B cell (primary cell): ENCODE results near the gene RAB9A. TPM values are rescaled to one million over a fixed set of nuclear protein-coding genes. Genes with fewer than 3 reads are reported as not detected.

Experiments
- ATAC-seq: fragments of 200-7000 bp; cut with Tn5 transposase; one replicate; pipeline ENCODE4 v1.10.0; 2021; ENCODE audit warnings: low read depth, mild to moderate bottlenecking, moderate number of reproducible peaks, moderate library complexity
- CTCF ChIA-PET: fragments of 350-600 bp; sonication (Branson Sonifier 250); formaldehyde crosslinking; loops from one replicate; lab custom pipeline; 2021; ENCODE audit warnings: antibody characterized with exemption, inconsistent platforms; lab: Charles Lee
- POLR2A ChIA-PET: fragments of 350-600 bp; sonication (Branson Sonifier 250); formaldehyde crosslinking; loops from one replicate; lab custom pipeline; 2021; ENCODE audit warnings: antibody characterized with exemption; lab: Charles Lee
- DNase-seq: peaks from one replicate; pipeline ENCODE4 v3.0.0; 2013
- H2AFZ ChIP-seq: 2 replicates; pipeline ENCODE4 v1.6.1; 2012; ENCODE audit warnings: mild to moderate bottlenecking, low read depth, low read length; ENCODE audit not compliant: insufficient read depth, poor library complexity, severe bottlenecking
- H3K27ac ChIP-seq, 2 donors: 1 replicate in 1 of 2; 2 replicates in 1 of 2; pipeline ENCODE4 v1.5.1; 2012 to 2013; ENCODE audit warnings: low read length in 2 of 2, mild to moderate bottlenecking in 2 of 2, moderate library complexity in 1 of 2
- H3K27me3 ChIP-seq, 4 experiments: fragments of 200-600 bp in 1 of 4; sonication (generic) in 1 of 4; replicated peaks in 1 of 4; 1 replicate in 2 of 4; 2 replicates in 2 of 4; pipeline versions ENCODE4 v1.6.1 to v1.7.0; 2013 to 2016; ENCODE audit warnings: low read length in 3 of 4, mild to moderate bottlenecking in 2 of 4, mixed read lengths in 1 of 4, moderate library complexity in 1 of 4; ENCODE audit not compliant: insufficient read depth in 4 of 4, control insufficient read depth in 3 of 4; ENCODE audit errors: control extremely low read depth in 1 of 4
- H3K36me3 ChIP-seq, 2 experiments: replicated peaks in 1 of 2; 1 replicate in 1 of 2; 2 replicates in 1 of 2; pipeline versions ENCODE4 v1.6.1 to v1.7.1; 2013; ENCODE audit warnings: low read length in 1 of 2; ENCODE audit not compliant: insufficient read depth in 2 of 2, control insufficient read depth in 1 of 2; ENCODE audit errors: control extremely low read depth in 1 of 2, extremely low read depth in 1 of 2
- H3K4me1 ChIP-seq, 2 donors: fragments of 200-600 bp in 1 of 2; sonication (generic) in 1 of 2; 1 replicate in 1 of 2; 2 replicates in 1 of 2; pipeline versions ENCODE4 v1.5.1 to v1.6.1; 2013 to 2017; ENCODE audit warnings: low read length in 2 of 2; ENCODE audit not compliant: control insufficient read depth in 2 of 2, insufficient read depth in 2 of 2
- H3K4me2 ChIP-seq: replicated peaks from 2 replicates; pipeline ENCODE3; 2012; ENCODE audit warnings: mild to moderate bottlenecking, low read depth, low read length; ENCODE audit not compliant: poor library complexity, severe bottlenecking
- H3K4me3 ChIP-seq, 5 experiments: fragments of 200-600 bp in 1 of 5; sonication (generic) in 1 of 5; 1 replicate in 3 of 5; 2 replicates in 2 of 5; pipeline versions ENCODE4 v1.5.1 to v1.7.0; 2011 to 2016; ENCODE audit warnings: low read length in 4 of 5, mild to moderate bottlenecking in 4 of 5, low read depth in 2 of 5, control low read depth in 1 of 5, moderate library complexity in 1 of 5; ENCODE audit not compliant: insufficient read depth in 1 of 5; ENCODE audit errors: control extremely low read depth in 1 of 5, extremely low read depth in 1 of 5
- H3K79me2 ChIP-seq: fragments of 200-600 bp; sonication (generic); one replicate; pipeline ENCODE4 v1.6.0; 2016; ENCODE audit warnings: low read length; ENCODE audit not compliant: control insufficient read depth, insufficient read depth
- H3K9ac ChIP-seq: fragments of 200-600 bp; sonication (generic); 2 replicates; pipeline ENCODE4 v1.6.1; 2017; ENCODE audit warnings: mild to moderate bottlenecking, low read length, moderate library complexity
- H3K9me3 ChIP-seq, 3 donors: one replicate each; pipeline versions ENCODE4 v1.6.1 to v1.7.1; 2013; ENCODE audit warnings: low read length in 2 of 3; ENCODE audit not compliant: control insufficient read depth in 2 of 3, insufficient read depth in 1 of 3; ENCODE audit errors: control extremely low read depth in 1 of 3
- H4K20me1 ChIP-seq: 2 replicates; pipeline ENCODE4 v1.6.0; 2012; ENCODE audit warnings: mild to moderate bottlenecking, low read length; ENCODE audit not compliant: insufficient read depth, control insufficient read depth, poor library complexity, severe bottlenecking
- H3K27ac Mint-ChIP-seq: one replicate; pipeline ENCODE4 v1.8.0; 2021; ENCODE audit warnings: mixed read lengths
- H3K27me3 Mint-ChIP-seq: one replicate; pipeline ENCODE4 v1.8.0; 2021; ENCODE audit warnings: mixed read lengths
- H3K4me1 Mint-ChIP-seq: one replicate; pipeline ENCODE4 v1.8.0; 2021; ENCODE audit warnings: mixed read lengths
- H3K4me3 Mint-ChIP-seq: one replicate; pipeline ENCODE4 v1.8.0; 2021; ENCODE audit warnings: mixed read lengths
- H3K9me3 Mint-ChIP-seq: one replicate; pipeline ENCODE4 v1.8.0; 2022; ENCODE audit warnings: mixed read lengths; ENCODE audit not compliant: insufficient read depth
- CTCF ChIP-seq: fragments of 200-600 bp; IDR thresholded peaks from one replicate; pipeline ENCODE4 v1.8.0; 2022; ENCODE audit warnings: antibody characterized with exemption, mild to moderate bottlenecking
- EZH2 ChIP-seq: IDR thresholded peaks from 2 replicates; pipeline ENCODE4 v1.6.1; 2012; ENCODE audit warnings: borderline replicate concordance, low read depth, mild to moderate bottlenecking, moderate library complexity, low read length; ENCODE audit not compliant: insufficient read depth, poor library complexity, severe bottlenecking
- WGBS: methylation state at CpG from one replicate; pipeline ENCODE4 v1.1.5; 2013; ENCODE audit warnings: missing lambda C conversion rate; ENCODE audit not compliant: insufficient coverage; 5-methylcytosine and 5-hydroxymethylcytosine counted together
- intact Hi-C: fragments of 100-400 bp; cut with micrococcal nuclease; formaldehyde crosslinking; loops from one replicate; pipeline ENCODE4 v1.10.0; 2022
- polyA plus RNA-seq: library from polyadenylated mRNA; depleted of rRNA; stranded (reverse); fragments of >200 nt; gene quantifications from 2 replicates; pipeline ENCODE4 v1.2.3, GENCODE V29; 2012
- total RNA-seq, 2 donors: library from RNA; stranded (reverse); fragments of 120-200 nt in 1 of 2; gene quantifications; 1 replicate in 1 of 2; 2 replicates in 1 of 2; pipeline versions ENCODE4 v1.2.3 to v1.2.4, GENCODE V29; 2013 to 2022

The RAB9A gene
- total and polyA plus RNA-seq, 2 donors (not counting 1 experiment from before 2014, with no cell fraction given), result 11.9 to 16.7 TPM

- no peak for ATAC-seq
- ChIA-PET POLR2A (no interaction called here), CTCF (interaction anchor here (1.3 kb wide), 1 partner anchor 341 kb away, joined by 3 read pairs; no protein-coding TSS in a partner anchor)
- Histone ChIP-seq H2AFZ (no peak overlapping the region), H3K27me3 (no peaks in the 10 kb centered on the region), H3K9me3 (no peaks in the 10 kb centered on the region), H3K27ac (peak overlapping the region in 1 of 2 donors; percentile 85), H3K79me2 (peaks cover 68% of the 10 kb centered on the region), H3K4me1 (peaks cover 54 to 55% of the 10 kb centered on the region in 2 donors), H3K36me3 (no peaks in the 10 kb centered on the region), H3K4me3 (no peak overlapping the region), H4K20me1 (peaks cover 7% of the 10 kb centered on the region), H3K9ac (no peak overlapping the region), H3K4me2 (peak overlapping the region; percentile 81)
- no peaks in the 10 kb centered on the region for H3K9me3 Mint-ChIP-seq
- peaks cover 58% of the 10 kb centered on the region for H3K4me1 Mint-ChIP-seq
- peak overlapping the region; percentile 93 for H3K4me3 Mint-ChIP-seq
- no peak for DNase-seq
- intact Hi-C loops, result no loop called here
- 60% methylated on average over 1 of the region's 3 CpGs for WGBS
- H3K27ac Mint-ChIP-seq, result peak overlapping the region; percentile 67
- TF ChIP-seq CTCF (no peak), EZH2 (no peak)
- H3K27me3 Mint-ChIP-seq, result no peaks in the 10 kb centered on the region
These were observed 1.9 kb downstream of the RAB9A start for GRCh38 chrX:13690836-13691235.

- peaks cover 7% of the 10 kb centered on the region for H4K20me1 ChIP-seq
- peak overlapping the region; percentile 63 for H3K4me3 Mint-ChIP-seq
- DNase-seq (peak; percentile 51), ATAC-seq (no peak)
- H3K4me2 ChIP-seq, result no peak overlapping the region
- H3K9ac ChIP-seq, result no peak overlapping the region
- H3K4me3 ChIP-seq, result no peak overlapping the region
- POLR2A ChIA-PET, result interaction anchor here (0.6 to 0.7 kb wide), 2 partner anchors 706 to 1485 kb away, joined by 3 to 5 read pairs; no protein-coding TSS in a partner anchor
- H3K9me3 ChIP-seq, result no peaks in the 10 kb centered on the region
- H3K27me3 Mint-ChIP-seq, result no peaks in the 10 kb centered on the region
- H3K4me1 ChIP-seq, result peaks cover 61 to 65% of the 10 kb centered on the region in 2 donors
- intact Hi-C loops, result no loop called here
- no peak overlapping the region for H2AFZ ChIP-seq
- H3K79me2 ChIP-seq, result peaks cover 73% of the 10 kb centered on the region
- CTCF ChIA-PET, result interaction anchor here (0.7 to 1.3 kb wide), 3 partner anchors 30 to 340 kb away, joined by 3 to 5 read pairs (median 3); no protein-coding TSS in a partner anchor
- H3K27ac Mint-ChIP-seq, result peak overlapping the region; percentile 72
- peak overlapping the region in 1 of 2 donors; percentile 22 for H3K27ac ChIP-seq
- TF ChIP-seq CTCF, result no peak
- no peak for TF ChIP-seq EZH2
- no peaks in the 10 kb centered on the region for H3K36me3 ChIP-seq
- H3K4me1 Mint-ChIP-seq, result peaks cover 64% of the 10 kb centered on the region
- no peaks in the 10 kb centered on the region for H3K27me3 ChIP-seq
- H3K9me3 Mint-ChIP-seq, result no peaks in the 10 kb centered on the region
- no CpG with 5 or more reads among the region's 7 CpGs for WGBS
These were observed 3.0 kb downstream of the RAB9A start for GRCh38 chrX:13691841-13692371.
